Activated CD8-positive, alpha-beta memory T cell treated with anti-CD3 and anti-CD28 coated beads, Interleukin-2, amount 10 ng/mL, durations not matched to agents 7 days and 5 days (primary cell): Measurements from ENCODE around the gene FRMD1. TPM values are rescaled to one million over a fixed set of nuclear protein-coding genes. Genes with fewer than 3 reads are reported as not detected.

ENCODE experiments used
- ATAC-seq: fragments of 150-1000 bp; cut with Tn5 transposase; one replicate; pipeline ENCODE4 v1.10.0; 2021; ENCODE audit warnings: moderate library complexity
- CTCF ChIA-PET: fragments of 350-600 bp; sonication (Branson Sonifier 250); formaldehyde crosslinking; loops from one replicate; lab custom pipeline; 2021; ENCODE audit warnings: antibody characterized with exemption; lab: Charles Lee
- DNase-seq: peaks from one replicate; pipeline ENCODE4 v3.0.0-alpha.2; 2020
- H3K27ac Mint-ChIP-seq: one replicate; pipeline ENCODE4 v1.8.0; 2021; ENCODE audit warnings: mild to moderate bottlenecking, mixed read lengths
- H3K27me3 Mint-ChIP-seq: one replicate; pipeline ENCODE4 v1.8.0; 2021; ENCODE audit warnings: mixed read lengths
- H3K36me3 Mint-ChIP-seq: one replicate; pipeline ENCODE4 v1.8.0; 2021; ENCODE audit warnings: mild to moderate bottlenecking, mixed read lengths
- H3K4me1 Mint-ChIP-seq: one replicate; pipeline ENCODE4 v1.8.0; 2021; ENCODE audit warnings: mixed read lengths
- H3K4me3 Mint-ChIP-seq: one replicate; pipeline ENCODE4 v1.8.0; 2021; ENCODE audit warnings: mild to moderate bottlenecking, moderate library complexity, mixed read lengths
- H3K9me3 Mint-ChIP-seq: one replicate; pipeline ENCODE4 v1.8.0; 2022; ENCODE audit warnings: low read depth, mixed read lengths
- total RNA-seq, 2 experiments: library from RNA; stranded (reverse); gene quantifications; one replicate each; pipeline ENCODE4 v1.2.3, GENCODE V29; 2021

The FRMD1 gene
- total RNA-seq: not detected

- CTCF ChIA-PET: no interaction called here
- Mint-ChIP-seq H3K9me3 (no peaks in the 10 kb centered on the region), H3K4me3 (no peak within 1 kb of the TSS), H3K36me3 (no peaks in the 10 kb centered on the region), H3K27me3 (no peaks in the 10 kb centered on the region), H3K4me1 (no peaks in the 10 kb centered on the region), H3K27ac (no peak within 1 kb of the TSS)
- no peak for DNase-seq
- no peak for ATAC-seq
These were observed at the start of gene FRMD1 for GRCh38 chr6:168078943-168079405. Gene FRMD1, minus strand, starts transcription at chr6:168079212. Its CDS starts 118 bp downstream, at chr6:168079094.

- no peak overlapping the region for H3K4me3 Mint-ChIP-seq
- no peaks in the 10 kb centered on the region for H3K9me3 Mint-ChIP-seq
- CTCF ChIA-PET: no interaction called here
- H3K27me3 Mint-ChIP-seq: peaks cover 17% of the 10 kb centered on the region
- no peaks in the 10 kb centered on the region for H3K36me3 Mint-ChIP-seq
- DNase-seq: peak; percentile 21
- no peak for ATAC-seq
- H3K27ac Mint-ChIP-seq: no peak overlapping the region
- no peaks in the 10 kb centered on the region for H3K4me1 Mint-ChIP-seq
These were observed 49.1 kb upstream of the FRMD1 start for GRCh38 chr6:168128006-168128630.

GRCh38 chr6:168127384-168127868 lies 48.4 kb upstream of the FRMD1 start:
- CTCF ChIA-PET: no interaction called here
- Mint-ChIP-seq H3K9me3 (no peaks in the 10 kb centered on the region), H3K27ac (no peak overlapping the region), H3K27me3 (peaks cover 10% of the 10 kb centered on the region), H3K4me1 (no peaks in the 10 kb centered on the region), H3K4me3 (no peak overlapping the region), H3K36me3 (no peaks in the 10 kb centered on the region)
- no peak for DNase-seq
- ATAC-seq: no peak

- Mint-ChIP-seq H3K27me3 (peaks cover 5% of the 10 kb centered on the region), H3K4me1 (no peaks in the 10 kb centered on the region), H3K4me3 (no peak overlapping the region), H3K27ac (no peak overlapping the region), H3K9me3 (no peaks in the 10 kb centered on the region), H3K36me3 (no peaks in the 10 kb centered on the region)
- CTCF ChIA-PET: no interaction called here
- no peak for ATAC-seq
- DNase-seq: peak; percentile 29
These were observed 47.8 kb upstream of the FRMD1 start for GRCh38 chr6:168126566-168127383.

- no peaks in the 10 kb centered on the region for H3K4me1 Mint-ChIP-seq
- H3K36me3 Mint-ChIP-seq: no peaks in the 10 kb centered on the region
- no peaks in the 10 kb centered on the region for H3K27me3 Mint-ChIP-seq
- H3K4me3 Mint-ChIP-seq: no peak overlapping the region
- peak; percentile 23 for DNase-seq
- H3K27ac Mint-ChIP-seq: no peak overlapping the region
- CTCF ChIA-PET: no interaction called here
- ATAC-seq: no peak
- H3K9me3 Mint-ChIP-seq: no peaks in the 10 kb centered on the region
These were observed 46.5 kb upstream of the FRMD1 start for GRCh38 chr6:168125429-168126001.

GRCh38 chr6:168124921-168125320 lies 45.9 kb upstream of the FRMD1 start:
- H3K4me3 Mint-ChIP-seq: no peak overlapping the region
- no peak overlapping the region for H3K27ac Mint-ChIP-seq
- no peak for ATAC-seq
- H3K27me3 Mint-ChIP-seq: no peaks in the 10 kb centered on the region
- DNase-seq: peak; percentile 18
- CTCF ChIA-PET: no interaction called here
- no peaks in the 10 kb centered on the region for H3K9me3 Mint-ChIP-seq
- no peaks in the 10 kb centered on the region for H3K36me3 Mint-ChIP-seq
- no peaks in the 10 kb centered on the region for H3K4me1 Mint-ChIP-seq

- no peaks in the 10 kb centered on the region for H3K4me1 Mint-ChIP-seq
- DNase-seq: no peak
These were observed 45.1 kb upstream of the FRMD1 start for GRCh38 chr6:168124158-168124557.

GRCh38 chr6:168123165-168123911 lies 44.3 kb upstream of the FRMD1 start:
- Mint-ChIP-seq H3K9me3 (peaks cover 1% of the 10 kb centered on the region), H3K4me3 (no peak overlapping the region), H3K36me3 (no peaks in the 10 kb centered on the region), H3K27ac (no peak overlapping the region), H3K4me1 (no peaks in the 10 kb centered on the region), H3K27me3 (no peaks in the 10 kb centered on the region)
- ATAC-seq (no peak), DNase-seq (peak; percentile 29)
- CTCF ChIA-PET: no interaction called here

More at GRCh38 chr6:168124158-168124557, 45.1 kb upstream of the FRMD1 start:
- no peaks in the 10 kb centered on the region for H3K36me3 Mint-ChIP-seq
- no peak overlapping the region for H3K27ac Mint-ChIP-seq
- no peak overlapping the region for H3K4me3 Mint-ChIP-seq
- no peaks in the 10 kb centered on the region for H3K27me3 Mint-ChIP-seq
- H3K9me3 Mint-ChIP-seq: no peaks in the 10 kb centered on the region
- ATAC-seq: no peak
- CTCF ChIA-PET: no interaction called here

GRCh38 chr6:168122521-168122920 lies 43.5 kb upstream of the FRMD1 start:
- no peaks in the 10 kb centered on the region for H3K27me3 Mint-ChIP-seq
- H3K9me3 Mint-ChIP-seq: peaks cover 2% of the 10 kb centered on the region
- DNase-seq: peak; percentile 19
- no peaks in the 10 kb centered on the region for H3K4me1 Mint-ChIP-seq
- CTCF ChIA-PET: no interaction called here
- ATAC-seq: no peak
- H3K36me3 Mint-ChIP-seq: no peaks in the 10 kb centered on the region
- no peak overlapping the region for H3K27ac Mint-ChIP-seq
- no peak overlapping the region for H3K4me3 Mint-ChIP-seq

- no peaks in the 10 kb centered on the region for H3K27me3 Mint-ChIP-seq
- CTCF ChIA-PET: no interaction called here
- no peak overlapping the region for H3K27ac Mint-ChIP-seq
- H3K9me3 Mint-ChIP-seq: peaks cover 2% of the 10 kb centered on the region
- ATAC-seq: no peak
- H3K36me3 Mint-ChIP-seq: no peaks in the 10 kb centered on the region
- H3K4me1 Mint-ChIP-seq: no peaks in the 10 kb centered on the region
- DNase-seq: peak; percentile 14
- H3K4me3 Mint-ChIP-seq: no peak overlapping the region
These were observed 43.0 kb upstream of the FRMD1 start for GRCh38 chr6:168122011-168122410.

GRCh38 chr6:168121303-168121665 lies 42.3 kb upstream of the FRMD1 start:
- no peak overlapping the region for H3K4me3 Mint-ChIP-seq
- peak; percentile 39 for DNase-seq
- H3K9me3 Mint-ChIP-seq: peaks cover 2% of the 10 kb centered on the region
- no peaks in the 10 kb centered on the region for H3K27me3 Mint-ChIP-seq
- H3K36me3 Mint-ChIP-seq: no peaks in the 10 kb centered on the region
- H3K4me1 Mint-ChIP-seq: no peaks in the 10 kb centered on the region
- ATAC-seq: no peak
- H3K27ac Mint-ChIP-seq: no peak overlapping the region
- CTCF ChIA-PET: no interaction called here

- ATAC-seq: no peak
- H3K27ac Mint-ChIP-seq: no peak overlapping the region
- peak; percentile 37 for DNase-seq
- no peaks in the 10 kb centered on the region for H3K27me3 Mint-ChIP-seq
- H3K4me3 Mint-ChIP-seq: no peak overlapping the region
- H3K9me3 Mint-ChIP-seq: peaks cover 2% of the 10 kb centered on the region
- CTCF ChIA-PET: no interaction called here
- no peaks in the 10 kb centered on the region for H3K36me3 Mint-ChIP-seq
- H3K4me1 Mint-ChIP-seq: no peaks in the 10 kb centered on the region
These were observed 41.6 kb upstream of the FRMD1 start for GRCh38 chr6:168120390-168121302.
